Activated T-helper 2 cell treated with anti-CD3 and anti-CD28 coated beads, Interferon-gamma antibody, Interleukin-2, Interleukin-4, amounts not matched to agents 10 μg/mL and 5 μg/mL and 100 μg/mL, durations not matched to agents 14 hours and 24 hours and 36 hours (primary cell): ENCODE measurements around the gene PNPT1. TPM values are rescaled to one million over a fixed set of nuclear protein-coding genes. Genes with fewer than 3 reads are reported as not detected.
A peak's percentile ranks its signal among the peaks of the same experiment; 100 is the strongest.

Experiments used
- DNase-seq: peaks from one replicate; pipeline ENCODE4 v3.0.0; 2021; ENCODE audit warnings: low spot score
- H3K27ac Mint-ChIP-seq: one replicate; pipeline ENCODE4 v1.8.0; 2021; ENCODE audit warnings: mixed read lengths
- H3K27me3 Mint-ChIP-seq: one replicate; pipeline ENCODE4 v1.8.0; 2021; ENCODE audit warnings: low read depth, mixed read lengths
- H3K36me3 Mint-ChIP-seq: one replicate; pipeline ENCODE4 v1.8.0; 2021; ENCODE audit warnings: low read depth, mixed read lengths
- H3K4me1 Mint-ChIP-seq: one replicate; pipeline ENCODE4 v1.8.0; 2021; ENCODE audit warnings: low read depth, mixed read lengths
- H3K4me3 Mint-ChIP-seq: one replicate; pipeline ENCODE4 v1.8.0; 2021; ENCODE audit warnings: low read depth, mild to moderate bottlenecking, moderate library complexity, mixed read lengths
- H3K9me3 Mint-ChIP-seq: one replicate; pipeline ENCODE4 v1.8.0; 2021; ENCODE audit warnings: mixed read lengths
- intact Hi-C: fragments of 100-400 bp; cut with micrococcal nuclease; formaldehyde crosslinking; loops from one replicate; pipeline ENCODE4 v1.15.1; 2023
- total RNA-seq: library from RNA; stranded (reverse); gene quantifications from 2 replicates; pipeline ENCODE4 v1.2.3, GENCODE V29; 2022

Gene PNPT1
- total RNA-seq, 1 donor from 2014 or later, result 53.5 TPM

- no peak for DNase-seq
- H3K9me3 Mint-ChIP-seq, result no peaks in the 10 kb centered on the region
- H3K27ac Mint-ChIP-seq, result no peak overlapping the region
- H3K4me3 Mint-ChIP-seq, result no peak overlapping the region
- peaks cover 2% of the 10 kb centered on the region for H3K4me1 Mint-ChIP-seq
- peaks cover 49% of the 10 kb centered on the region for H3K36me3 Mint-ChIP-seq
- H3K27me3 Mint-ChIP-seq, result no peaks in the 10 kb centered on the region
- intact Hi-C loops, result no loop called here
Measured at GRCh38 chr2:55628931-55629330, 64.7 kb downstream of the PNPT1 start.

- Mint-ChIP-seq H3K9me3 (no peaks in the 10 kb centered on the region), H3K36me3 (peaks cover 50% of the 10 kb centered on the region), H3K27me3 (no peaks in the 10 kb centered on the region), H3K4me1 (peaks cover 12% of the 10 kb centered on the region), H3K4me3 (no peak overlapping the region), H3K27ac (no peak overlapping the region)
- intact Hi-C loops, result no loop called here
- no peak for DNase-seq
Measured at GRCh38 chr2:55627915-55628314, 65.7 kb downstream of the PNPT1 start.

- intact Hi-C loops, result no loop called here
- H3K4me1 Mint-ChIP-seq, result peaks cover 23% of the 10 kb centered on the region
Measured at GRCh38 chr2:55621802-55622201, 71.8 kb downstream of the PNPT1 start.

GRCh38 chr2:55620123-55620779 is 73.4 kb downstream of the PNPT1 start:
- intact Hi-C loops, result no loop called here
- peaks cover 36% of the 10 kb centered on the region for H3K36me3 Mint-ChIP-seq
- no peak for DNase-seq
- peak overlapping the region; percentile 53 for H3K27ac Mint-ChIP-seq
- H3K27me3 Mint-ChIP-seq, result no peaks in the 10 kb centered on the region
- no peaks in the 10 kb centered on the region for H3K9me3 Mint-ChIP-seq
- peaks cover 27% of the 10 kb centered on the region for H3K4me1 Mint-ChIP-seq
- H3K4me3 Mint-ChIP-seq, result peak overlapping the region; percentile 55

More at GRCh38 chr2:55621802-55622201, 71.8 kb downstream of the PNPT1 start:
- DNase-seq, result no peak
- Mint-ChIP-seq H3K9me3 (no peaks in the 10 kb centered on the region), H3K27me3 (no peaks in the 10 kb centered on the region), H3K27ac (no peak overlapping the region), H3K36me3 (peaks cover 39% of the 10 kb centered on the region), H3K4me3 (no peak overlapping the region)

- intact Hi-C loops, result loop anchor here (5.0 to 10.0 kb wide), 4 partner anchors 36 to 1834 kb away; partner anchors contain the start of genes ASB3 and ERLEC1
- Mint-ChIP-seq H3K4me1 (peaks cover 32% of the 10 kb centered on the region), H3K4me3 (no peak overlapping the region), H3K36me3 (peaks cover 40% of the 10 kb centered on the region), H3K9me3 (no peaks in the 10 kb centered on the region), H3K27me3 (no peaks in the 10 kb centered on the region), H3K27ac (no peak overlapping the region)
- peak; percentile 48 for DNase-seq
Measured at GRCh38 chr2:55618275-55619055, 75.2 kb downstream of the PNPT1 start.

GRCh38 chr2:55618025-55618274 is 75.7 kb downstream of the PNPT1 start:
- H3K4me3 Mint-ChIP-seq, result no peak overlapping the region
- intact Hi-C loops, result loop anchor here (5.0 to 10.0 kb wide), 4 partner anchors 36 to 1833 kb away; partner anchors contain the start of genes ASB3 and ERLEC1
- no peaks in the 10 kb centered on the region for H3K9me3 Mint-ChIP-seq
- H3K36me3 Mint-ChIP-seq, result peaks cover 45% of the 10 kb centered on the region
- DNase-seq, result no peak
- no peak overlapping the region for H3K27ac Mint-ChIP-seq
- no peaks in the 10 kb centered on the region for H3K27me3 Mint-ChIP-seq
- H3K4me1 Mint-ChIP-seq, result peaks cover 27% of the 10 kb centered on the region

GRCh38 chr2:55617175-55618024 is 76.2 kb downstream of the PNPT1 start, which contains the start of gene PPP4R3B:
TSS of gene PPP4R3B (minus strand) at chr2:55617622. CDS start at chr2:55617285, 337 bp downstream.
- H3K4me3 Mint-ChIP-seq, result no peak within 1 kb of the TSS
- H3K27me3 Mint-ChIP-seq, result no peaks in the 10 kb centered on the region
- H3K36me3 Mint-ChIP-seq, result peaks cover 44% of the 10 kb centered on the region
- no peak within 1 kb of the TSS for H3K27ac Mint-ChIP-seq
- intact Hi-C loops, result loop anchor here (1.0 to 10.0 kb wide), 11 partner anchors 27 to 1833 kb away; partner anchors contain the start of genes ASB3, CFAP36, CLHC1 and ERLEC1
- peak; percentile 99 for DNase-seq
- no peaks in the 10 kb centered on the region for H3K9me3 Mint-ChIP-seq
- H3K4me1 Mint-ChIP-seq, result peaks cover 25% of the 10 kb centered on the region

GRCh38 chr2:55616551-55617174 is 77.0 kb downstream of the PNPT1 start:
- Mint-ChIP-seq H3K9me3 (no peaks in the 10 kb centered on the region), H3K36me3 (peaks cover 44% of the 10 kb centered on the region), H3K4me3 (no peak overlapping the region), H3K27ac (no peak overlapping the region), H3K27me3 (no peaks in the 10 kb centered on the region), H3K4me1 (peaks cover 24% of the 10 kb centered on the region)
- DNase-seq, result peak; percentile 38
- intact Hi-C loops, result loop anchor here (1.0 to 10.0 kb wide), 11 partner anchors 26 to 1832 kb away; partner anchors contain the start of genes ASB3, CFAP36, CLHC1 and ERLEC1

GRCh38 chr2:55611997-55612396 is 81.6 kb downstream of the PNPT1 start:
- DNase-seq, result no peak
- Mint-ChIP-seq H3K27me3 (no peaks in the 10 kb centered on the region), H3K4me3 (no peak overlapping the region), H3K36me3 (peaks cover 52% of the 10 kb centered on the region), H3K9me3 (no peaks in the 10 kb centered on the region), H3K27ac (no peak overlapping the region), H3K4me1 (peaks cover 32% of the 10 kb centered on the region)
- intact Hi-C loops, result loop anchor here (10.0 kb wide), 2 partner anchors 1037 to 1827 kb away; partner anchors contain the start of genes ASB3 and ERLEC1

- Mint-ChIP-seq H3K36me3 (peaks cover 55% of the 10 kb centered on the region), H3K9me3 (no peaks in the 10 kb centered on the region), H3K4me3 (no peak overlapping the region), H3K4me1 (peaks cover 33% of the 10 kb centered on the region), H3K27ac (peak overlapping the region; percentile 57), H3K27me3 (no peaks in the 10 kb centered on the region)
- intact Hi-C loops, result loop anchor here (10.0 kb wide), 2 partner anchors 1036 to 1826 kb away; partner anchors contain the start of genes ASB3 and ERLEC1
- no peak for DNase-seq
Measured at GRCh38 chr2:55610954-55611743, 82.5 kb downstream of the PNPT1 start.

- intact Hi-C loops, result loop anchor here (10.0 kb wide), 2 partner anchors 1035 to 1825 kb away; partner anchors contain the start of genes ASB3 and ERLEC1
- Mint-ChIP-seq H3K9me3 (no peaks in the 10 kb centered on the region), H3K4me3 (no peak overlapping the region), H3K27ac (peak overlapping the region; percentile 57), H3K27me3 (no peaks in the 10 kb centered on the region), H3K36me3 (peaks cover 45% of the 10 kb centered on the region), H3K4me1 (peaks cover 27% of the 10 kb centered on the region)
- DNase-seq, result no peak
Measured at GRCh38 chr2:55609938-55610578, 83.6 kb downstream of the PNPT1 start.
